Caco-2 (cell line): ENCODE data around the gene EPHB3. TPM values are rescaled to one million over a fixed set of nuclear protein-coding genes. Genes with fewer than 3 reads are reported as not detected.
A peak's percentile ranks its signal among the peaks of the same experiment; 100 is the strongest.

Source experiments
- BruUV-seq: library from RNA; stranded (reverse); fragments of 400-500 nt; replicated peaks from 2 replicates; lab custom pipeline; 2021; lab: Mats Ljungman, UMichigan
- CTCF ChIA-PET: fragments of 300-600 bp; sonication (Branson Sonifier 250); formaldehyde crosslinking; loops from one replicate; lab custom pipeline; 2022; ENCODE audit warnings: antibody characterized with exemption; lab: Charles Lee
- POLR2A ChIA-PET: fragments of 300-600 bp; sonication (Branson Sonifier 250); formaldehyde crosslinking; loops from one replicate; lab custom pipeline; 2022; ENCODE audit warnings: antibody characterized with exemption; lab: Charles Lee
- DNase-seq, 2 experiments: peaks; one replicate each; pipeline versions ENCODE4 v3.0.0 to v3.0.0-alpha.2; 2020 to 2022
- H3K27me3 ChIP-seq: replicated peaks from 2 replicates; pipeline ENCODE4 v1.6.0; 2011; ENCODE audit warnings: low read length; ENCODE audit not compliant: control insufficient read depth, insufficient read depth
- H3K36me3 ChIP-seq: 2 replicates; pipeline ENCODE4 v1.5.1; 2011; ENCODE audit warnings: low read length; ENCODE audit not compliant: control insufficient read depth, insufficient read depth
- H3K4me1 ChIP-seq: fragments of 250-450 bp; sonication (Bioruptor Pico); 2 replicates; pipeline ENCODE4 v1.5.1; 2020; ENCODE audit warnings: mild to moderate bottlenecking
- H3K4me3 ChIP-seq: 2 replicates; pipeline ENCODE4 v1.5.1; 2011; ENCODE audit warnings: low read depth, mild to moderate bottlenecking, control low read depth, low read length
- H3K9me3 ChIP-seq: fragments of 250-450 bp; sonication (Bioruptor Pico); 2 replicates; pipeline ENCODE4 v1.5.1; 2020; ENCODE audit warnings: mild to moderate bottlenecking, moderate library complexity
- H3K27ac Mint-ChIP-seq: one replicate; pipeline ENCODE4 v1.8.0; 2022; ENCODE audit warnings: mixed read lengths; ENCODE audit not compliant: unreplicated experiment
- H3K27me3 Mint-ChIP-seq: one replicate; pipeline ENCODE4 v1.8.0; 2022; ENCODE audit warnings: mixed read lengths; ENCODE audit not compliant: insufficient read depth, unreplicated experiment
- H3K36me3 Mint-ChIP-seq: one replicate; pipeline ENCODE4 v1.8.0; 2022; ENCODE audit warnings: mild to moderate bottlenecking, mixed read lengths; ENCODE audit not compliant: insufficient read depth, unreplicated experiment
- H3K4me1 Mint-ChIP-seq: one replicate; pipeline ENCODE4 v1.8.0; 2022; ENCODE audit warnings: low read depth, mixed read lengths; ENCODE audit not compliant: unreplicated experiment
- H3K4me3 Mint-ChIP-seq: one replicate; pipeline ENCODE4 v1.8.0; 2022; ENCODE audit warnings: mild to moderate bottlenecking, moderate library complexity, mixed read lengths; ENCODE audit not compliant: unreplicated experiment
- H3K9me3 Mint-ChIP-seq: one replicate; pipeline ENCODE4 v1.8.0; 2022; ENCODE audit warnings: mixed read lengths; ENCODE audit not compliant: unreplicated experiment
- intact Hi-C: fragments of 100-400 bp; cut with micrococcal nuclease; formaldehyde crosslinking; loops from one replicate; pipeline ENCODE4 v1.10.0; 2022; ENCODE audit not compliant: unreplicated experiment
- total RNA-seq: library from RNA; stranded (reverse); gene quantifications from 2 replicates; pipeline ENCODE4 v1.2.3, GENCODE V29; 2022
- TF ChIP-seq, protein P1 (sequence below), 2 experiments: fragments of 200-600 bp in 1 of 2; IDR thresholded peaks; 1 replicate in 1 of 2; 2 replicates in 1 of 2; pipeline versions ENCODE4 v1.5.1 to v1.8.0; 2011 to 2022; ENCODE audit warnings: antibody characterized with exemption in 1 of 2, control low read depth in 1 of 2, inconsistent platforms in 1 of 2, low read depth in 1 of 2, low read length in 1 of 2, mild to moderate bottlenecking in 1 of 2, moderate library complexity in 1 of 2; ENCODE audit not compliant: insufficient read depth in 1 of 2, severe bottlenecking in 1 of 2, unreplicated experiment in 1 of 2

EPHB3 gene
- total RNA-seq, 1 experiment from 2014 or later: 5.6 TPM

GRCh38 chr3:184604615-184605290 lies 43.2 kb downstream of the EPHB3 start:
- H3K27ac Mint-ChIP-seq: no peak overlapping the region
- POLR2A ChIA-PET: interaction anchor here (0.7 kb wide), 1 partner anchor 10 kb away, joined by 4 read pairs; no protein-coding TSS in a partner anchor

DNA sequence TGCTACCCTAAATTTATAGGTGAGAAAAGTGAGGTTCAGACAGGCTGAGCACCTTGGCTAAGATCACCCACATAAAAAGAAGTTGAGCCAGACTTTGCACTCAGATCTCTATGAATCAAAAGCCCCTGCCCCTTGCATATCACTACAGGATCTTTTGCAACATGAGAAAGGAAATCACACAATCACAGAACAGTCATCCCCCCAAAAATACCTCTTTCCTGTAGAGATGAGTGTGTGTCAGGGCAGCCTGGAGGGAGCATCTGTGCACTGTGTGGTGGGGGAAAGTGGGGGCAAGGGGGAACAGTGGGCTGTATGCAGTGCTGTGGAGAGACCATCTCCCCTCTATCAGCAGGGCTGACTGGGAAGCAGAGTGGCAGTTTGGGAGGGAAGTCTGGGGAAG lies 46.6 kb downstream of the EPHB3 start:
- Histone ChIP-seq H3K36me3 (no peaks in the 10 kb centered on the region), H3K4me3 (no peak overlapping the region), H3K9me3 (no peaks in the 10 kb centered on the region), H3K27me3 (no peaks in the 10 kb centered on the region), H3K4me1 (peaks cover 9% of the 10 kb centered on the region)
- CTCF ChIA-PET: interaction anchor here (0.6 kb wide), 1 partner anchor 37 kb away, joined by 3 read pairs; no protein-coding TSS in a partner anchor
- BruUV-seq: no TSS peak
- no peak overlapping the region for H3K27ac Mint-ChIP-seq
- POLR2A ChIA-PET: no interaction called here
- DNase-seq: no peak
- no peak overlapping the region for H3K4me3 Mint-ChIP-seq
- peaks cover 11% of the 10 kb centered on the region for H3K9me3 Mint-ChIP-seq
- no peaks in the 10 kb centered on the region for H3K27me3 Mint-ChIP-seq
- H3K4me1 Mint-ChIP-seq: no peaks in the 10 kb centered on the region
- intact Hi-C loops: no loop called here
- H3K36me3 Mint-ChIP-seq: no peaks in the 10 kb centered on the region
- TF ChIP-seq, protein P1, sequence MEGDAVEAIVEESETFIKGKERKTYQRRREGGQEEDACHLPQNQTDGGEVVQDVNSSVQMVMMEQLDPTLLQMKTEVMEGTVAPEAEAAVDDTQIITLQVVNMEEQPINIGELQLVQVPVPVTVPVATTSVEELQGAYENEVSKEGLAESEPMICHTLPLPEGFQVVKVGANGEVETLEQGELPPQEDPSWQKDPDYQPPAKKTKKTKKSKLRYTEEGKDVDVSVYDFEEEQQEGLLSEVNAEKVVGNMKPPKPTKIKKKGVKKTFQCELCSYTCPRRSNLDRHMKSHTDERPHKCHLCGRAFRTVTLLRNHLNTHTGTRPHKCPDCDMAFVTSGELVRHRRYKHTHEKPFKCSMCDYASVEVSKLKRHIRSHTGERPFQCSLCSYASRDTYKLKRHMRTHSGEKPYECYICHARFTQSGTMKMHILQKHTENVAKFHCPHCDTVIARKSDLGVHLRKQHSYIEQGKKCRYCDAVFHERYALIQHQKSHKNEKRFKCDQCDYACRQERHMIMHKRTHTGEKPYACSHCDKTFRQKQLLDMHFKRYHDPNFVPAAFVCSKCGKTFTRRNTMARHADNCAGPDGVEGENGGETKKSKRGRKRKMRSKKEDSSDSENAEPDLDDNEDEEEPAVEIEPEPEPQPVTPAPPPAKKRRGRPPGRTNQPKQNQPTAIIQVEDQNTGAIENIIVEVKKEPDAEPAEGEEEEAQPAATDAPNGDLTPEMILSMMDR (IDR thresholded peaks at IDR 0.05; ENCODE audit: insufficient read depth in 1 of 2, low read depth in 1 of 2, low read length in 1 of 2, severe bottlenecking in 1 of 2, unreplicated experiment in 1 of 2): no peak

More at GRCh38 chr3:184604615-184605290, 43.2 kb downstream of the EPHB3 start:
- intact Hi-C loops: no loop called here
- Histone ChIP-seq H3K9me3 (no peaks in the 10 kb centered on the region), H3K4me1 (peaks cover 9% of the 10 kb centered on the region), H3K4me3 (peak overlapping the region; percentile 46), H3K36me3 (no peaks in the 10 kb centered on the region), H3K27me3 (no peaks in the 10 kb centered on the region)
- BruUV-seq: no TSS peak
- Mint-ChIP-seq H3K36me3 (peaks cover 5% of the 10 kb centered on the region), H3K9me3 (no peaks in the 10 kb centered on the region), H3K27me3 (no peaks in the 10 kb centered on the region), H3K4me3 (peak overlapping the region; percentile 52), H3K4me1 (no peaks in the 10 kb centered on the region)
- CTCF ChIA-PET: interaction anchor here (1.0 kb wide), 1 partner anchor 43 kb away, joined by 4 read pairs; the partner anchor contains the start of gene EPHB3
- TF ChIP-seq, protein P1 (IDR thresholded peaks at IDR 0.05; ENCODE audit: insufficient read depth in 1 of 2, low read depth in 1 of 2, low read length in 1 of 2, severe bottlenecking in 1 of 2, unreplicated experiment in 1 of 2): no peak
- no peak for DNase-seq

- Histone ChIP-seq H3K36me3 (no peaks in the 10 kb centered on the region), H3K4me1 (0 out of 2 replicates have a peak, but pooled peaks cover 2% of the 10 kb centered on the region), H3K27me3 (no peaks in the 10 kb centered on the region), H3K9me3 (no peaks in the 10 kb centered on the region), H3K4me3 (no peak overlapping the region)
- ChIA-PET CTCF (no interaction called here), POLR2A (no interaction called here)
- Mint-ChIP-seq H3K4me1 (no peaks in the 10 kb centered on the region), H3K27me3 (no peaks in the 10 kb centered on the region), H3K36me3 (no peaks in the 10 kb centered on the region), H3K4me3 (no peak overlapping the region), H3K9me3 (peaks cover 11% of the 10 kb centered on the region), H3K27ac (no peak overlapping the region)
- intact Hi-C loops: no loop called here
- TF ChIP-seq, protein P1 (IDR thresholded peaks at IDR 0.05; ENCODE audit: insufficient read depth in 1 of 2, low read depth in 1 of 2, low read length in 1 of 2, severe bottlenecking in 1 of 2, unreplicated experiment in 1 of 2): no peak
- no peak for DNase-seq
- no TSS peak for BruUV-seq
Measured at GRCh38 chr3:184609476-184610244, 48.1 kb downstream of the EPHB3 start.
